ENCODE data around the gene COL11A2. TPM values are rescaled to one million over a fixed set of nuclear protein-coding genes. Genes with fewer than 3 reads are reported as not detected.

The COL11A2 gene
- total RNA-seq, 6 experiments from 2014 or later: 0.15 to 0.69 (median 0.38) TPM

DNA sequence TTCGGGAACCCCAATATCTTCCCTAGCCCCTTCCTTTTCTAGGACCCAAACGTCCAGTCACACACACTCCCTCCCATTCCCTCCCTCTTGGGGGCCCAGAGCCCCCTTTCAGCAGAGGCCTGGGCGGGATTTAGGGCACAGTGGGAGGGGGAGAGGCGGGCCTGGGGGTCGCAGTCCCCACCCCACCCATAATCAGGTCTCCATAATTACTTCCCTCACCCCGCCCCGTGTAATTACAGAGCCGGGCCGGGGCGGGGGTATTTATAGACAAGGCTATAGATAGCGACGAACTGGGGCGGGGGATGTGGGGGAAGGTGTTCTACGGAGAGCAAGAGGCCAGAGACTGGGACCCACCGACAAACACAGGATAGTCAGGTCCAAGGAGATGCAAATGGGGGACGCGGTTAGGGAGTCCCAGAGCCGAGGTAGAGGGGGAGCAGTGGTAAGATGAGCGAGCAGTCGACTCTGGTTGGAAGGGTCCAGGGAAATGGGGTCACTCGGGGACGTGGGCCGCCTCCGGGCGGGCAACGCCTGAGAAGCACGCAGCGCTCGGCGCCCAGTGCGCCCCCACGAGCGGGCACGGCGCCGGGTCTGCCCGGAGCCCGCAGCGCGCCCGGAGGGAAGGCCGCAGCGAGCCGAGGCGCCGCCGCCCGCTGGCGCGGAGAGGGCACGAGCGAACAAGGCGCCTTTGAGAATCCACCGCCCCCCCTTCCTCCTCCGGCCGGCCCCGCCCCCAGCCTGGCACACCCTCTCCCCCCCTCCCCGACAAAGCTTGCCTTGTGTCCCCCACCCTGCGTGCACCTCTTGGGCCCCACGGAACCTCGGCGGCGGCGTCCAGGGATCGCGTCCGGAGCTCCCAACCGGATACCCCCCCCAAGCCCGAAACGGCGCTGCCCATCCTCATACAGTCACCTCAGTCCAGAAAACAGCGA, 670 bp upstream of the COL11A2 start:
- DNase-seq: no peak
- H3K9me3 Mint-ChIP-seq: no peaks in the 10 kb centered on the region
- H3K27ac Mint-ChIP-seq: no peak overlapping the region
- TF ChIP-seq, protein P1, sequence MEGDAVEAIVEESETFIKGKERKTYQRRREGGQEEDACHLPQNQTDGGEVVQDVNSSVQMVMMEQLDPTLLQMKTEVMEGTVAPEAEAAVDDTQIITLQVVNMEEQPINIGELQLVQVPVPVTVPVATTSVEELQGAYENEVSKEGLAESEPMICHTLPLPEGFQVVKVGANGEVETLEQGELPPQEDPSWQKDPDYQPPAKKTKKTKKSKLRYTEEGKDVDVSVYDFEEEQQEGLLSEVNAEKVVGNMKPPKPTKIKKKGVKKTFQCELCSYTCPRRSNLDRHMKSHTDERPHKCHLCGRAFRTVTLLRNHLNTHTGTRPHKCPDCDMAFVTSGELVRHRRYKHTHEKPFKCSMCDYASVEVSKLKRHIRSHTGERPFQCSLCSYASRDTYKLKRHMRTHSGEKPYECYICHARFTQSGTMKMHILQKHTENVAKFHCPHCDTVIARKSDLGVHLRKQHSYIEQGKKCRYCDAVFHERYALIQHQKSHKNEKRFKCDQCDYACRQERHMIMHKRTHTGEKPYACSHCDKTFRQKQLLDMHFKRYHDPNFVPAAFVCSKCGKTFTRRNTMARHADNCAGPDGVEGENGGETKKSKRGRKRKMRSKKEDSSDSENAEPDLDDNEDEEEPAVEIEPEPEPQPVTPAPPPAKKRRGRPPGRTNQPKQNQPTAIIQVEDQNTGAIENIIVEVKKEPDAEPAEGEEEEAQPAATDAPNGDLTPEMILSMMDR (IDR thresholded peaks at IDR 0.05): no peak
- H3K4me3 Mint-ChIP-seq: no peak overlapping the region
- H3K4me1 Mint-ChIP-seq (ENCODE audit: low read depth): peaks cover 9% of the 10 kb centered on the region
- H3K27me3 Mint-ChIP-seq (ENCODE audit: insufficient read depth): peaks cover 22% of the 10 kb centered on the region
- peaks cover 25% of the 10 kb centered on the region for H3K36me3 Mint-ChIP-seq (ENCODE audit: low read depth)

DNA sequence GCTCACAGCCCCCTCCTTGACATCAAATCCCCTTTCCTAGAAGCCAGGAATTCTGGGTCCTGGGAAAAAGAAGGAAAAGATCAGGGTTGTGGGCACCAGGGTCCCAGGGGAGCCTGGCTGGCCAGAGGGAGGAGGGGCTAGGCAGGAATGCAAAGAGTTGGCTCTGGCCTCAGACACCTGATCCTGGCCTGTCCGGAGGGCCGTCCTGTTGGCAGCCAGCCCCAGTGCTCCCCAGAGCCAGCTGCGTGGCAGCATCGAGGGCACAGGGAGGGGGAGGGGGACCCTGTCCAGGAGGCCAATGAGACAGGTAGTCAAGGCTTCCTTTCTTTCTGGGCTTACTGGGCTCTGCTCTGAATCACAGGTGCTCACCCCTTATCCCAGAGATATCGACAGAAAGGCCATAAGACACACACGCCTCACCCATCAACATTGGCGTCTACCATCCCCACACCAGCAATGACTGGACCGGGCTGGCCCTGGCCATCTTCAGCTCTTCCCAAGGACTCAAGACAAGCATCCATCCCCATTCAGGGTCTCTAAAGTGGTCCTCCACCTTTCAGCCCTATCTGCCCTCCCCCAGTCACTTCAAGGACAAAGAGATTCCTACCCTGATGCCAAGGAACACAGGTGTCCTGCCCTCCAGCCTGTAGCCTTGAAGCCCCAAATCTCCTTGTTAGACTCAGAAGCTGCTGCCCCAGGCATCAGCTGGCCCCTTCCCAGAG, 723 bp downstream of the COL11A2 start:
- Mint-ChIP-seq H3K4me3 (no peak overlapping the region), H3K27ac (no peak overlapping the region), H3K9me3 (no peaks in the 10 kb centered on the region), H3K36me3 (ENCODE audit: low read depth) (peaks cover 19% of the 10 kb centered on the region), H3K27me3 (ENCODE audit: insufficient read depth) (peaks cover 22% of the 10 kb centered on the region), H3K4me1 (ENCODE audit: low read depth) (no peaks in the 10 kb centered on the region)
- no peak for DNase-seq
- TF ChIP-seq, protein P1 (IDR thresholded peaks at IDR 0.05): no peak

DNA sequence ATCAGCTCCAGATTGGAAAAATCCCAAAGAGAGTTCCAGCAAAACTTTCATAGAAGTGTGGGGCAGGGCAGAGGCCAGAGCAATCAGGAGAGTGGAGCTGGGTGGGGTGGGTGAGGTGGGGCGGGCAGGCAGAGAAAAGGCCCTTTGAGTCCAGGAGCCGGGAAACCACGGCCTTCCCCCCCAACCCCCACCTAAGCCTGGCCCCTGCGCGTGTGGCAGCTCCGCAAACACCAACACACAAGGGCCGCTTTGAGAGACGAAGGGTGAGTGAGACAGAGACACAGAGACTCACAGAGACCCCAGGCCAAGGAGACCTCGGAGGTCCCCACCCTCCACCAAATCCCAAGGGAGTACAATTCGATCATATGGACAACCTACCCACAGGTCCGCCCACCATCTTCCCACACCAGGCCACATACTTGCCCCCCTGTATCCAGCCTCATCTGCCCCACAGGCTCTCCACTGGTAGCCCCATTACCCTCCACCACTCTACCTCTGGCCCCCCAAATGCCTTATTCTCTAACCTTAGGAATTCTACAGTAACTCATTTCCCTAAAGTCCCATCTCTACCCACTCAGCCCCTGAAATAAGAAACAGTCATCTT, 1.7 kb downstream of the COL11A2 start:
- Mint-ChIP-seq H3K36me3 (ENCODE audit: low read depth) (peaks cover 13% of the 10 kb centered on the region), H3K4me1 (ENCODE audit: low read depth) (no peaks in the 10 kb centered on the region), H3K27me3 (ENCODE audit: insufficient read depth) (peaks cover 22% of the 10 kb centered on the region), H3K27ac (no peak overlapping the region), H3K4me3 (no peak overlapping the region), H3K9me3 (no peaks in the 10 kb centered on the region)
- no peak for DNase-seq
- TF ChIP-seq, protein P1 (IDR thresholded peaks at IDR 0.05): no peak

DNA sequence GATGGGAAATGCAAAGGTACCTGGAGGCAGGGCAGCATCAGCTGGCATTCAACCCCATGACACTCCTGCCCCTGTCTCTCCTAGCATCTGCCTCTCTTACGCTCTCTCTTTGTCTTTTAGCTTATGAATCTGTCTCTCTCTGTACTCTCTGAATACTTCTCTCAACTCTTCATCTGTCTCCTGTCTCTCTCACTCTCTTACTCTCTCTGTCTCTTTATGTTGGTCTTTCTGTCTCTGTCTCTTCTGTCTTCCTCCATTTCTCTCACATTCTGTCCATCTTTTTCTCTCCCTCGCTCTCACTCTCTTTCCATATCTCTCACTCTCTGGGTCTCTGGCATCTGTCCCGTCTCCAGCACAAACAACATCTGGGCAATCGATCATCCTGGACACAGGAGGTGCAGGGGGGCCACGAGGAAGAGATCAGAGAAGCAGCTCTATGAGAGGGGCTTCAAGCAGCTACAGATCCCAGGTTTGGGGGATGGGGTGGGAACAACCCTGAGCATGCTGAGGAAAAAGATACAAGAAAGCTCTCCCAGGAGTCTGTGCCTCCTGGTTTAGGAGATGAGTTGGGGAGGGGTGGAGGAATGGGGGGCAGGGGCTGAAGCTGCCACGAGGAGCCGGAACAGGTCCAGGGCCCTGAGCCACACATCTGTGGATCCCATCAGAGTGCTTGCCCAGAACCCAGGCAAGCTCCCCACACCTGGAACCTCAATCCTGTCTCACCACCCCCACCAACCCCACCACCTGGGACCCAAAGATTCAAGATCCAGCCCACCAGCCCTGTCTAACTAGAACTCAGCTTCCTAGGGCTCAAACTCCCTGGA, 2.4 kb downstream of the COL11A2 start:
- H3K27me3 Mint-ChIP-seq (ENCODE audit: insufficient read depth): peaks cover 22% of the 10 kb centered on the region
- H3K27ac Mint-ChIP-seq: no peak overlapping the region
- TF ChIP-seq, protein P1 (IDR thresholded peaks at IDR 0.05): no peak
- H3K4me3 Mint-ChIP-seq: no peak overlapping the region
- no peak for DNase-seq
- H3K4me1 Mint-ChIP-seq (ENCODE audit: low read depth): no peaks in the 10 kb centered on the region
- no peaks in the 10 kb centered on the region for H3K9me3 Mint-ChIP-seq
- H3K36me3 Mint-ChIP-seq (ENCODE audit: low read depth): peaks cover 5% of the 10 kb centered on the region; the same call in 1 of the 2 replicates

DNA sequence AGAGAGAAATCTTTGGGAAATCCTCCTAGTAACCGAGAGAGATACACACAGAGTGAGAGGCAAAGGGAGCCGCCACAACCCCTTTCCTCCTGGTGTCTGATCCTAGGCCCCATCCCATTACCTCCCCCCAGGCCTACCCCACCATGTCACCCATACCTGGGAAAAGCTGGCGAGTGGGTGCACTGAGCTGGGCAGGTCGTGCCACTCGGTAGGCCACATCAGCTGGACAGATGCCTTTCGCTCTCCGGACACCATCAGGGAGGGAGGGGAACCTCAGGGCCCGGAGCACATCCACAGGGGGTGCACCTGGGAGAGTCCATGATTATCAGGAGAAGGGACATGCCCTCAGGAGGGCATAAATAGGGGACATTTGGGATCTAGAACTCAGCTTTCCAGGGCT, 3.1 kb downstream of the COL11A2 start:
- Mint-ChIP-seq H3K27me3 (ENCODE audit: insufficient read depth) (peaks cover 22% of the 10 kb centered on the region), H3K27ac (no peak overlapping the region), H3K9me3 (no peaks in the 10 kb centered on the region), H3K36me3 (ENCODE audit: low read depth) (no peaks in the 10 kb centered on the region), H3K4me3 (no peak overlapping the region), H3K4me1 (ENCODE audit: low read depth) (no peaks in the 10 kb centered on the region)
- DNase-seq: no peak
- TF ChIP-seq, protein P1 (IDR thresholded peaks at IDR 0.05): no peak
